Hepatocyte (in vitro differentiated cells): Measurements from ENCODE around the gene MGLL. TPM values are rescaled to one million over a fixed set of nuclear protein-coding genes. Genes with fewer than 3 reads are reported as not detected.
A peak's percentile ranks its signal among the peaks of the same experiment; 100 is the strongest.

Experiments used
- DNase-seq: peaks from one replicate; pipeline ENCODE4 v3.0.0-alpha.2; 2016; ENCODE audit warnings: low spot score
- H2AFZ ChIP-seq: fragments of 200-600 bp; sonication (generic); 2 replicates; pipeline ENCODE4 v1.6.0; 2016; ENCODE audit warnings: antibody characterized with exemption, mild to moderate bottlenecking
- H3K27ac ChIP-seq: fragments of 200-600 bp; sonication (generic); 2 replicates; pipeline ENCODE4 v1.5.1; 2016; ENCODE audit warnings: mild to moderate bottlenecking
- H3K27me3 ChIP-seq: fragments of 200-600 bp; sonication (generic); 2 replicates; pipeline ENCODE4 v1.6.1; 2016
- H3K36me3 ChIP-seq: fragments of 200-600 bp; sonication (generic); replicated peaks from 2 replicates; pipeline ENCODE4 v1.5.1; 2016; ENCODE audit warnings: low read depth; ENCODE audit not compliant: insufficient read depth
- H3K4me1 ChIP-seq: fragments of 200-600 bp; sonication (generic); 2 replicates; pipeline ENCODE4 v1.5.1; 2016; ENCODE audit warnings: mild to moderate bottlenecking, moderate library complexity; ENCODE audit not compliant: insufficient read depth
- H3K4me2 ChIP-seq: fragments of 200-600 bp; sonication (generic); 2 replicates; pipeline ENCODE4 v1.6.0; 2016
- H3K4me3 ChIP-seq: fragments of 200-600 bp; sonication (generic); 2 replicates; pipeline ENCODE4 v1.5.1; 2016; ENCODE audit warnings: mild to moderate bottlenecking
- H3K79me2 ChIP-seq: fragments of 200-600 bp; sonication (generic); 2 replicates; pipeline ENCODE4 v1.6.0; 2017; ENCODE audit warnings: mild to moderate bottlenecking
- H3K9me2 ChIP-seq: fragments of 200-600 bp; sonication (generic); replicated peaks from 2 replicates; pipeline ENCODE4 v1.6.0; 2017; ENCODE audit warnings: mild to moderate bottlenecking; ENCODE audit not compliant: insufficient read depth
- H3K9me3 ChIP-seq: fragments of 200-600 bp; sonication (generic); 2 replicates; pipeline ENCODE4 v1.5.1; 2016; ENCODE audit warnings: low read depth, mild to moderate bottlenecking
- H4K20me1 ChIP-seq: fragments of 200-600 bp; sonication (generic); 2 replicates; pipeline ENCODE4 v1.6.0; 2016; ENCODE audit warnings: mild to moderate bottlenecking; ENCODE audit not compliant: insufficient read depth, poor library complexity, severe bottlenecking
- CTCF ChIP-seq: fragments of 200-600 bp; sonication (generic); IDR thresholded peaks from 2 replicates; pipeline ENCODE4 v1.5.1; 2016; ENCODE audit warnings: antibody characterized with exemption, mild to moderate bottlenecking; ENCODE audit not compliant: poor library complexity
- EZH2 ChIP-seq: fragments of 200-600 bp; sonication (generic); IDR thresholded peaks from 2 replicates; pipeline ENCODE4 v1.6.1; 2016; ENCODE audit warnings: antibody characterized with exemption, mild to moderate bottlenecking, borderline replicate concordance
- EZH2phosphoT487 ChIP-seq: fragments of 200-600 bp; sonication (generic); IDR thresholded peaks from one replicate; pipeline ENCODE4 v1.6.1; 2018; ENCODE audit warnings: antibody characterized with exemption, mild to moderate bottlenecking, low read depth, moderate library complexity; ENCODE audit not compliant: unreplicated experiment, severe bottlenecking
- WGBS: methylation state at CpG from one replicate; pipeline ENCODE4 v1.1.6; 2016; ENCODE audit warnings: low lambda C conversion rate; ENCODE audit errors: missing lambda C conversion rate; 5-methylcytosine and 5-hydroxymethylcytosine counted together
- polyA plus RNA-seq: library from polyadenylated mRNA; unstranded; fragments of >200 nt; fragmentation: Nextera tagmentation; extraction: Ambion mirVana; gene quantifications from 2 replicates; pipeline ENCODE4 v1.2.1, GENCODE V29; 2016
- total RNA-seq: library from RNA; depleted of rRNA; stranded (reverse); fragments of >200 nt; gene quantifications from 2 replicates; pipeline ENCODE4 v1.2.3, GENCODE V29; 2014

MGLL gene
- total and polyA plus RNA-seq, 2 experiments from 2014 or later: 7.3 to 21.4 TPM

- no peak overlapping the region for H2AFZ ChIP-seq
- H3K27me3 ChIP-seq: no peaks in the 10 kb centered on the region
- peaks cover 20% of the 10 kb centered on the region for H3K4me1 ChIP-seq
- TF ChIP-seq EZH2phosphoT487 (no peak), EZH2 (no peak), CTCF (no peak)
- no peak overlapping the region for H3K4me2 ChIP-seq
- no peaks in the 10 kb centered on the region for H3K9me2 ChIP-seq
- H3K9me3 ChIP-seq: no peaks in the 10 kb centered on the region
- H4K20me1 ChIP-seq: no peaks in the 10 kb centered on the region
- DNase-seq: no peak
- H3K27ac ChIP-seq: no peak overlapping the region
- no peaks in the 10 kb centered on the region for H3K79me2 ChIP-seq
- WGBS: 76% methylated on average over 5 of the region's 5 CpGs
- H3K4me3 ChIP-seq: no peak overlapping the region
- H3K36me3 ChIP-seq: no peaks in the 10 kb centered on the region
These were observed 121.9 kb downstream of the MGLL start for GRCh38 chr3:127700406-127700805.

- WGBS: 91% methylated on average over 9 of the region's 9 CpGs
- no peaks in the 10 kb centered on the region for H3K36me3 ChIP-seq
These were observed 122.7 kb downstream of the MGLL start for GRCh38 chr3:127699416-127700300.

GRCh38 chr3:127698691-127699415, 123.5 kb downstream of the MGLL start:
- no peak for TF ChIP-seq CTCF
- no peak for TF ChIP-seq EZH2phosphoT487
- no peak for TF ChIP-seq EZH2
- DNase-seq: no peak
- Histone ChIP-seq H3K9me2 (no peaks in the 10 kb centered on the region), H3K4me3 (no peak overlapping the region), H4K20me1 (no peaks in the 10 kb centered on the region), H3K36me3 (no peaks in the 10 kb centered on the region), H3K79me2 (no peaks in the 10 kb centered on the region), H3K27ac (peak overlapping the region; percentile 88), H2AFZ (no peak overlapping the region), H3K27me3 (no peaks in the 10 kb centered on the region), H3K4me2 (no peak overlapping the region), H3K9me3 (no peaks in the 10 kb centered on the region), H3K4me1 (peaks cover 20% of the 10 kb centered on the region)
- 80% methylated on average over 6 of the region's 6 CpGs for WGBS

More at GRCh38 chr3:127699416-127700300, 122.7 kb downstream of the MGLL start:
- peaks cover 20% of the 10 kb centered on the region for H3K4me1 ChIP-seq
- TF ChIP-seq EZH2phosphoT487 (no peak), CTCF (no peak), EZH2 (no peak)
- no peak overlapping the region for H3K4me2 ChIP-seq
- H3K27ac ChIP-seq: no peak overlapping the region
- DNase-seq: no peak
- H3K9me2 ChIP-seq: no peaks in the 10 kb centered on the region
- no peaks in the 10 kb centered on the region for H3K27me3 ChIP-seq
- no peak overlapping the region for H2AFZ ChIP-seq
- no peak overlapping the region for H3K4me3 ChIP-seq
- H4K20me1 ChIP-seq: no peaks in the 10 kb centered on the region
- H3K79me2 ChIP-seq: no peaks in the 10 kb centered on the region
- H3K9me3 ChIP-seq: no peaks in the 10 kb centered on the region
